Measurements from ENCODE around the gene ELOVL6.

- no peak for TF ChIP-seq CTCF (IDR thresholded peaks at IDR 0.05; ENCODE audit: poor library complexity, severe bottlenecking)
- no peak for TF ChIP-seq EZH2 (IDR thresholded peaks at IDR 0.05; ENCODE audit: borderline replicate concordance, insufficient read depth, low read length, poor library complexity, severe bottlenecking)
- TF ChIP-seq RAD21 (conservative IDR thresholded peaks at IDR 0.05) = no peak
- no peak for TF ChIP-seq EP300 (conservative IDR thresholded peaks at IDR 0.05; ENCODE audit: poor library complexity, severe bottlenecking)
- no peak for TF ChIP-seq TAF1 (IDR thresholded peaks at IDR 0.05; ENCODE audit: low read depth)
- no peak for TF ChIP-seq SMC3 (conservative IDR thresholded peaks at IDR 0.05; ENCODE audit: poor library complexity)
Measured at GRCh38 chr4:110154582-110154981, 43.8 kb downstream of the ELOVL6 start.
